Measurements from ENCODE around the gene RAB40B.

The RAB40B gene

GRCh38 chr17:82691714-82692113 lies 6.8 kb downstream of the RAB40B start:
- DNase-seq (ENCODE audit: low read depth), result no peak

- no peak for DNase-seq (ENCODE audit: low read depth)
Measured at GRCh38 chr17:82690786-82691489, 7.6 kb downstream of the RAB40B start.

- no peak for DNase-seq (ENCODE audit: low read depth)
Measured at GRCh38 chr17:82689077-82689476, 9.4 kb downstream of the RAB40B start.

- no peak for DNase-seq (ENCODE audit: low read depth)
Measured at GRCh38 chr17:82687871-82688270, 10.6 kb downstream of the RAB40B start.

- DNase-seq (ENCODE audit: low read depth), result no peak
Measured at GRCh38 chr17:82687375-82687861, 11.1 kb downstream of the RAB40B start.

- DNase-seq (ENCODE audit: low read depth), result no peak
Measured at GRCh38 chr17:82686366-82687324, 11.9 kb downstream of the RAB40B start.

GRCh38 chr17:82685291-82685690 lies 13.2 kb downstream of the RAB40B start:
- DNase-seq (ENCODE audit: low read depth), result no peak

- no peak for DNase-seq (ENCODE audit: low read depth)
Measured at GRCh38 chr17:82684228-82684841, 14.2 kb downstream of the RAB40B start.

- no peak for DNase-seq (ENCODE audit: low read depth)
Measured at GRCh38 chr17:82683534-82683933, 15.0 kb downstream of the RAB40B start.

GRCh38 chr17:82681547-82681946 lies 17.0 kb downstream of the RAB40B start:
- no peak for DNase-seq (ENCODE audit: low read depth)

GRCh38 chr17:82679586-82680465 lies 18.7 kb downstream of the RAB40B start:
- no peak for DNase-seq (ENCODE audit: low read depth)

- no peak for DNase-seq (ENCODE audit: low read depth)
Measured at GRCh38 chr17:82678265-82678891, 20.1 kb downstream of the RAB40B start.

- DNase-seq (ENCODE audit: low read depth), result no peak
Measured at GRCh38 chr17:82677353-82677925, 21.1 kb downstream of the RAB40B start.

- DNase-seq (ENCODE audit: low read depth), result no peak
Measured at GRCh38 chr17:82675476-82676245, 22.8 kb downstream of the RAB40B start.

GRCh38 chr17:82674656-82675475 lies 23.6 kb downstream of the RAB40B start:
- DNase-seq (ENCODE audit: low read depth), result no peak

- no peak for DNase-seq (ENCODE audit: low read depth)
Measured at GRCh38 chr17:82670661-82671450, 27.6 kb downstream of the RAB40B start.

GRCh38 chr17:82668631-82669099 lies 29.8 kb downstream of the RAB40B start:
- peak; percentile 26 for DNase-seq (ENCODE audit: low read depth)

GRCh38 chr17:82668024-82668630 lies 30.4 kb downstream of the RAB40B start:
- DNase-seq (ENCODE audit: low read depth), result no peak
